WTC11 (cell line): ENCODE measurements around the gene IL9. TPM values are rescaled to one million over a fixed set of nuclear protein-coding genes. Genes with fewer than 3 reads are reported as not detected.

ENCODE experiments used
- ATAC-seq: fragments of 200-7000 bp; cut with Tn5 transposase; 2 replicates; pipeline ENCODE4 v1.10.0; 2021; ENCODE audit warnings: mild to moderate bottlenecking, moderate library complexity
- CTCF ChIA-PET: fragments of 300-600 bp; sonication (Branson Sonifier 250); formaldehyde crosslinking; loops from one replicate; lab custom pipeline; 2021; ENCODE audit warnings: antibody characterized with exemption; lab: Charles Lee
- POLR2A ChIA-PET: fragments of 350-600 bp; sonication (Branson Sonifier 250); formaldehyde crosslinking; loops from one replicate; lab custom pipeline; 2021; ENCODE audit warnings: antibody characterized with exemption; lab: Charles Lee
- DNase-seq: peaks from one replicate; pipeline ENCODE4 v3.0.0; 2021; ENCODE audit warnings: low spot score
- H3K27ac Mint-ChIP-seq: 2 replicates; pipeline ENCODE4 v1.8.0; 2021; ENCODE audit warnings: mixed read lengths
- H3K27me3 Mint-ChIP-seq: 2 replicates; pipeline ENCODE4 v1.8.0; 2021; ENCODE audit warnings: low read depth, mild to moderate bottlenecking, moderate library complexity, mixed read lengths
- H3K36me3 Mint-ChIP-seq: 2 replicates; pipeline ENCODE4 v1.8.0; 2021; ENCODE audit warnings: mixed read lengths
- H3K4me1 Mint-ChIP-seq: 2 replicates; pipeline ENCODE4 v1.8.0; 2022; ENCODE audit warnings: mixed read lengths
- H3K4me3 Mint-ChIP-seq: 2 replicates; pipeline ENCODE4 v1.8.0; 2021; ENCODE audit warnings: mild to moderate bottlenecking, moderate library complexity, mixed read lengths
- H3K9me3 Mint-ChIP-seq: 2 replicates; pipeline ENCODE4 v1.8.0; 2021; ENCODE audit warnings: mixed read lengths
- AR ChIP-seq: fragments of 250-450 bp; sonication (Bioruptor Pico); IDR thresholded peaks from 2 replicates; pipeline ENCODE4 v1.9.0; 2021; ENCODE audit warnings: mild to moderate bottlenecking
- ATF1 ChIP-seq: sonication (generic); formaldehyde crosslinking; IDR thresholded peaks from 2 replicates; pipeline ENCODE4 v1.8.1; 2023; ENCODE audit warnings: mild to moderate bottlenecking, moderate library complexity, missing genetic modification reagents
- CTCF ChIP-seq: fragments of 200-600 bp; IDR thresholded peaks from 2 replicates; pipeline ENCODE4 v1.8.0; 2022; ENCODE audit warnings: antibody characterized with exemption
- ERG ChIP-seq: fragments of 250-450 bp; sonication (Bioruptor Pico); IDR thresholded peaks from 2 replicates; pipeline ENCODE4 v1.8.0; 2021; ENCODE audit warnings: mild to moderate bottlenecking
- GABPB1 ChIP-seq: sonication (generic); formaldehyde crosslinking; IDR thresholded peaks from 2 replicates; pipeline ENCODE4 v1.8.1; 2023; ENCODE audit warnings: mild to moderate bottlenecking, missing genetic modification reagents
- NFATC4 ChIP-seq: fragments of 250-450 bp; sonication (Bioruptor Pico); IDR thresholded peaks from 2 replicates; pipeline ENCODE4 v1.9.0; 2021; ENCODE audit warnings: mild to moderate bottlenecking
- NFYB ChIP-seq: sonication (generic); formaldehyde crosslinking; conservative IDR thresholded peaks from 2 replicates; pipeline ENCODE4 v1.8.0; 2022; ENCODE audit warnings: low read depth, missing genetic modification reagents
- PRDM15 ChIP-seq: sonication (generic); formaldehyde crosslinking; IDR thresholded peaks from 2 replicates; pipeline ENCODE4 v1.8.0; 2022; ENCODE audit warnings: missing genetic modification reagents
- SP1 ChIP-seq: sonication (generic); formaldehyde crosslinking; conservative IDR thresholded peaks from 2 replicates; pipeline ENCODE4 v1.8.1; 2022; ENCODE audit warnings: missing genetic modification reagents
- ZNF138 ChIP-seq: sonication (generic); formaldehyde crosslinking; conservative IDR thresholded peaks from 2 replicates; pipeline ENCODE4 v1.8.1; 2022; ENCODE audit warnings: mild to moderate bottlenecking, moderate library complexity, missing genetic modification reagents
- ZNF423 ChIP-seq: fragments of 250-450 bp; sonication (Bioruptor Pico); IDR thresholded peaks from 2 replicates; pipeline ENCODE4 v2.1.2; 2022; ENCODE audit warnings: mild to moderate bottlenecking, moderate library complexity
- total RNA-seq: library from RNA; stranded (reverse); gene quantifications from 3 replicates; pipeline ENCODE4 v1.2.3, GENCODE V29; 2021

IL9 gene
- total RNA-seq, 1 experiment from 2014 or later = not detected

- ChIA-PET POLR2A (no interaction called here), CTCF (interaction anchor here (0.5 to 3.7 kb wide), 17 partner anchors 8 to 414 kb away, joined by 3 to 17 read pairs (median 4); partner anchors contain the start of gene SLC25A48)
- Mint-ChIP-seq H3K4me1 (peaks cover 22% of the 10 kb centered on the region), H3K9me3 (no peaks in the 10 kb centered on the region), H3K27ac (no peak overlapping the region), H3K27me3 (no peaks in the 10 kb centered on the region), H3K4me3 (no peak overlapping the region), H3K36me3 (no peaks in the 10 kb centered on the region)
- ATAC-seq = peak; percentile 93
- TF ChIP-seq NFATC4 (CRISPR knock-in tag) (no peak), ZNF423 (CRISPR knock-in tag) (0 out of 2 replicates have a peak, but pooled peaks have one; percentile 5), CTCF (0 out of 2 replicates have a peak, but pooled peaks have one; percentile 25), GABPB1 (no peak)
- DNase-seq = peak; percentile 72
Measured at GRCh38 chr5:135880278-135880677, 15.4 kb downstream of the IL9 start.

- TF ChIP-seq NFYB (CRISPR knock-in tag) = no peak
- no peaks in the 10 kb centered on the region for H3K9me3 Mint-ChIP-seq
- POLR2A ChIA-PET = no interaction called here
- H3K27me3 Mint-ChIP-seq = no peaks in the 10 kb centered on the region
- H3K4me1 Mint-ChIP-seq = peaks cover 22% of the 10 kb centered on the region
- H3K27ac Mint-ChIP-seq = no peak overlapping the region
- ATAC-seq (no peak), DNase-seq (no peak)
- CTCF ChIA-PET = interaction anchor here (0.5 to 3.7 kb wide), 18 partner anchors 9 to 413 kb away, joined by 3 to 17 read pairs (median 4); partner anchors contain the start of gene SLC25A48
- H3K4me3 Mint-ChIP-seq = no peak overlapping the region
- H3K36me3 Mint-ChIP-seq = no peaks in the 10 kb centered on the region
Measured at GRCh38 chr5:135879591-135879990, 16.1 kb downstream of the IL9 start.

- CTCF ChIA-PET = interaction anchor here (1.2 to 1.6 kb wide), 2 partner anchors 10 to 317 kb away, joined by 3 to 4 read pairs; no protein-coding TSS in a partner anchor
- Mint-ChIP-seq H3K36me3 (no peaks in the 10 kb centered on the region), H3K9me3 (no peaks in the 10 kb centered on the region), H3K4me1 (peaks cover 19% of the 10 kb centered on the region), H3K4me3 (no peak overlapping the region), H3K27ac (no peak overlapping the region), H3K27me3 (no peaks in the 10 kb centered on the region)
- no peak for TF ChIP-seq ZNF138 (CRISPR knock-in tag)
- no peak for TF ChIP-seq SP1 (CRISPR knock-in tag)
- no peak for TF ChIP-seq ERG (CRISPR knock-in tag)
- TF ChIP-seq AR (CRISPR knock-in tag) = no peak
- TF ChIP-seq ATF1 = no peak
- TF ChIP-seq PRDM15 (CRISPR knock-in tag) = no peak
- TF ChIP-seq GABPB1 = no peak
- POLR2A ChIA-PET = no interaction called here
- DNase-seq = no peak
- ATAC-seq = no peak
Measured at GRCh38 chr5:135878156-135878620, 17.5 kb downstream of the IL9 start.
